NCI-H2171 (cell line): ENCODE measurements around the gene EHMT1.

Source experiments
- DNase-seq: peaks from one replicate; lab custom pipeline; 2025; lab: John Stamatoyannopoulos, UW

Gene EHMT1

DNA sequence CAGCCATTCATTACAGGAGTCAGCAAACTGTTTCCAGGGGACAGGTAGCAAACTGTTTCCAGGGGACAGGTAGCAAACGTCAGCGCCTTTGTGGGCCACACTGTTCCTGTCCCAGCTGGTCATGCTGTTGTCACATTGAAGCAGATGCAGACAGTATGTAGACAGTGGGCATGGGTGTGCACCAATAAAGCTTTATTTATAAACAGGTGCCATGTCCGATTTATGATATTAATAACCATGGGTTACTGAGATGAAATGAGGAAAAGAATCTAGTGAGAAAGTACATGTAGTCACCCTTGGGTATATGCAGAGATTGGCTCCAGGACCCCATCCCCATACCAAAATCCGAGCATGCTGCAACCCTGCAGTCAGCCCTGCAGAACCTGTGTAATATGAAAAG, 122.5 kb downstream of the EHMT1 start:
- no peak for DNase-seq

DNA sequence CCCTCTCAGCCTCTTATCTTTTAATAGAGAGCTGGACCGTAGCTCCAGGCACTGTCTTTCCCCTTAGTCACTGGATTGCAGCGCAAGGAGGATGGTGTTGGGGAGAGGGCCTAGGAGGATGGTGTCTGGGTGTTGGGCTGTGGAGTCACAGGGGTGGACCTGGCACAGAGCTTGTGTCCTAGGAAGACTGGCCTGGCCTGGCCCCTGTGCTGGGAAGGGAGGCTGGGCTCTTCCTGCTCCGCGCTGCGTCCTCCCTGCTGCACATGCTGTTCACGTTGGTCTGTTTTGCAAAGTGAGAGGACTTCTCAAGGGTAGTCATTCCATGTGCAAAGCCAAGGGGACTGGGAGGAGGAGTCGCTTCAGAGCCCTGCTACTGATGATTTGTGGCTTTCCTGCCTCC, 123.9 kb downstream of the EHMT1 start:
- no peak for DNase-seq

DNA sequence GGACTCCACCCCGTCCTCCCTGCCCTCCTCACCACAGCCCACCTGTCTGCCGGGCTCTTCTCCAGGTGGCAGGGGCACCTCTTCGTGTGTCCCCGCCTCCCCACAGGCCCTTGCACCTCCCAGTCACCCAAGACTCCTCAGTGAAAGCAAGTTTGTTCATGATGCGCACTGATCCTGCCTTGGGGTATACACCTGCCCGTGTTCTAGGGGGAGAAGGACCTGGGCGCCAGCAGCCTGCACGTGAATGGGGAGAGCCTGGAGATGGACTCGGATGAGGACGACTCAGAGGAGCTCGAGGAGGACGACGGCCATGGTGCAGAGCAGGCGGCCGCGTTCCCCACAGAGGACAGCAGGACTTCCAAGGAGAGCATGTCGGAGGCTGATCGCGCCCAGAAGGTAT, 124.9 kb downstream of the EHMT1 start:
- DNase-seq, result no peak

DNA sequence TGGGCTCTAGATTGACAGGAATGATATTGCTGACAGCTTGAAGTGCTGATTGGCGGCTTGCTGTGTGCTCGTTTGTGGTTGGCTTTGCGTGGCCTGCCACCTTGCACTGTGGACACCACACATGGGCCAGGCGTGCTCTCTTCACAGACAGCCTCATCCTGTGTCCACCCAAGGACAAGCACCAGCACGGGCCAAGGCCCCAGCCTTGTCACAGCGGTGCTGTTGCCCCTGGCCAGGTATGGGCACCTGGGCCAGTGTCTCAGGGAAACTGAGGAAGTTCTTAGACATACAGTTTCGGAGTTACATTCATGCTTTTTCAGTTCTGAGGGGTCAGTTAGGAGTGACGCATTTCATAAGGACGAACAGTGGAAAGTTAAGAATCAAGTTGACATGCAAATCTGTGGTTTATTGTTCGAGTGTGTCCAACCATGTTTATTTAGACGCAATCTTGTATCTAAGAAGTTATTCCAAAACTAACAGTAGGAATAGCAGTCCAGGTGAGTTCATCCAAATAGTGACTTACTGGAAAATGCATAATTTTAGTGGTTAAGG, 125.9 kb downstream of the EHMT1 start:
- no peak for DNase-seq

DNA sequence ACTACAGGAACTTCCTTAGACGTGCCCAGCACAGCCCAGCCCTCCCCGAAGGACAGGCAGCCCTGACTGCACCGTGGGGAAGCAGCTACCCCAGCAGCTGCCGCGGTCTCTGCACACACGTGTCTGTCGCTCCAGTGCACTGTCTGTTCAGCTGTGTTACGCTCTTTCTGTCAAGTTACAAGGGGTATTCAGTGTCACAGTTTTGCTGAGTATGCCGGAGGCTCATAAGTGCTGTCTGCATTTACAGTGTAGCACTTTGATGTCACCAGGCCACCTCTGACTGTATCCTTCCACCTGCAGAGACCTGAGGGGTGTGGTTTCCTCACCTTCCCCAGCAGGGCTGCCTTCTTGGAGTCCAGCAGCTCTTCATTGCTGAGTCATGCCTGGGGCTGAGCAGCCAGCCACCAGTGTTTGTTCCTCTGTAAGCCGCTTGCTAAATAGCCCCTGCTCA, 126.8 kb downstream of the EHMT1 start:
- DNase-seq, result no peak

DNA sequence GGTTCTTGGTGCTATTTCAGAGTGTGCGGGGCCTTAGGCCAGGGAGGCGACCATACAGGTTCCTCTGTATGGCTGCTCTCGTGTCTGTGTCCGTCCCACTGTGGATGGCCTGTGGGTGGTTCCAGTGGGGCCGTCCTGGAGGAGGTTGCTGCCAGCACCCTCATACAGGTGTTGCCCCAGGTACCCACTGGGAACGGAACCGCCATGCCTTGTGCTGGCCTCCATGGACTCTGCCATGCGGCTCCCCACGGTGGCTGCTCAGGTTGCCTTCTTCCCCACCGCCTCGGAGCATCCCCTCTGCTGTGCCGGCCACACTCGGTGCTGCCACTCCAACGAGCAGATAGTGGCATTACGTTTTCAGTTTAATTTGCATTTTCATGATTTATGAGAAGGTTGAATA, 129.5 kb downstream of the EHMT1 start:
- DNase-seq, result no peak

DNA sequence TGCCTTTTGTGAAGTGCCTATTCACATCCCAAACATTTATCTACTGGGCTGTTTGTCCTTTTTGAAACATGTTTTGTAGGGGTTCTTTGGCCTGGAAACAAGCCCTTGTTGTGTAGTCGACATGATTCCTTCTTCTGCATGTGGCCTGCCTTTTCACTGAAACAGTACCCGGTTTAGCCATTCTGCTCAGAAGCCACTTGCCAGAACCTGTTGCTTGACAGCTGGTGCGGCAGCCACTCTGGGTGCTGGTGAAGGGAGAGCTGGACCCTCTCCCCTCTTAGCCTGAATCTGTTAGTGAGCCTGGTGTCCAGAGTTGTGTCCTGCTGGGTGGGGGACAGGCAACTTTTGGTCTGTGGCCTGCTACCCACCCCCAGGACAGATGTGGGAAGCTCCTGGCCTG, 129.9 kb downstream of the EHMT1 start:
- DNase-seq, result no peak

DNA sequence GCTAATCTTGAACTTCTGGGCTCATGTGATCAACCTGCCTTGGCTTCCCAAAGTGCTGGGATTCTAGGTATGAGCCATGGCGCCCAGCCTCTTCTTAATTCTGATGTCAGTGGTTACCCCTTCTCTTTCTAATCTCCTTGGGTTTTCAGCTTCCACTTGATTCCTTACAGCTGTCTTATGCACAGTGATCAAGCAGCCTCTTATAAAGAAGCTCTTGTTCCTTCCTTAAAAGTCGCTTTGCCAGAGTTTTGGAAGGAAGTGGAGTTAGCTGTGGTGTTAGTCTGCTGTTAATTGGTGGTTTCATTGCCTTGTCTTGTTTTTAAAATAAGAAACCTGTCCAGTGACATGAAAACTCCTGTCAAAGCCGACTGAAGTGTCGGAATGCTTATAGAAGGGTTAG, 130.7 kb downstream of the EHMT1 start:
- DNase-seq, result no peak

DNA sequence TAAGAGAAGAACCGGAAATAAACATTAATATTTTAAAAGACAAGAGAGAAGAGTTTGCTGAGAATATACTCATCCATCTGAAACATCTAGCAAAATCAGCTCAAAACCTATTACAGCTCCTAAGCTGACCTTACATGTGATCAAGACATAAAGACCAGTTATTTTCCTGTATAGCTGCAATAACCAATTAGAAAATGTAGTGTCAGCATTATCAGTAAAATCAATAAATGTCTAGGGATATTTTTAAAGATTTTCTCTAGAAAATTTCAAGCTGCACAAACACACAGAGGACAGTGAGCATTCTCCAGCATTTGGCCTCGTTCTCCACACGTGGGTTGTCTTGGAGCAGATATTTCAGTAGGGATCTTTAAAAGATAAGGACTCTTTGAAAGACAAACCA, 131.2 kb downstream of the EHMT1 start:
- no peak for DNase-seq

DNA sequence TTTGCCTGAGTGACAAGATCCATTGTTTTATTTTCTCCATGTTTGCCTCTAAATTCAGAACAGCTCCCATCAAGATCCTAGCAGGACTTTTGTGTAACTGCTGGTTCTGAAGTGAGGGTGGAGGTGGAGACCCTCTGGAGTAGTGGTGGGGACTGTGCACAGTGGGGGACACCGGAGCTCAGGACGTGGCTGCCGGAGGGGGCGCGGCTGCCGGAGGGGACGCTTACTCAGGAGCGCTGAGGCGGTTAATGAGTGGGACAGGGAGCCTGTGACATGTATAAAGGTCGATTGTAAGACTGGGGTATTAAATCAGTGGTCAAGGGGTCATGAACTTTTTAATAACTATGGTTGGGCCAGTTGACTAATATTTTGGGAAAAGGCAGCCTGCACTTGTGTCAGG, 131.8 kb downstream of the EHMT1 start:
- DNase-seq, result no peak

DNA sequence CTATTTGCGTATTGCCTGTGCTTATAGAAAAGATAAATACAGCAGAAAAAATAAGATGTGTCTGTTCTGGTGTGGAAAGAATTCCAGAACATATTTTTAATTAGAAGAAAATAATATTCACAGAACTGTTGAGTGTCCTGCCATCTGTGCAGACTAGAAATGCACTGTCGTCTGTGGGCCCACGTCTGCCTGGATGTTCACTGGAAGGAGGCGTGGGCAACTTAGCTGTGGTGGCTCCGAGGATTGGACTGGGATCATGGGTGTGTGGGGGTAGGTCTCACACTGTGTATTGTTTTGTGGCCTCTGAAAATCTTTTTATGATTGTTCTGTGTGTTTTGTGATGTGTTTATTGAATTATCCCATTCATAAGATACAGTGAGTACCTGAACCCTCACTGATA, 132.8 kb downstream of the EHMT1 start:
- DNase-seq, result no peak

DNA sequence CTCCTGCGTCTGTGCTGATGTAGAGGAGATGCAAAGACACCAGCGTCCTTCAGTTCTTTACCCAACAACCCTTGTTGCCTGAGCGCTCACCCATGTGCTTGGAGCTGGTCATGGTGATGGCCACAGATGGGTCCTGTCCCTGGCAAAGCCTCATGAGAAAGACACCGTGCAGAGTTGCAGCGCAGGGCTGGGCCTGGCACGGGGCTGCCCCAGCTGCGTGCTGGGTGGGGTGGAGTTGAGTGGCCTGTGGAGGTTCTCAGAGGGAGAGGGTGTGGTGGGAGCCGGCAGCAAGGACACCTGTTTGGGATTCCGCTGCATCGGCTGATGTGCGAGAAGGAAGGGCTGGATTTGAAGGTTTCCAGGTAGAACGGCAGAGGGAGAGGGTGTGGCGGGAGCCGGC, 133.6 kb downstream of the EHMT1 start:
- DNase-seq, result no peak

DNA sequence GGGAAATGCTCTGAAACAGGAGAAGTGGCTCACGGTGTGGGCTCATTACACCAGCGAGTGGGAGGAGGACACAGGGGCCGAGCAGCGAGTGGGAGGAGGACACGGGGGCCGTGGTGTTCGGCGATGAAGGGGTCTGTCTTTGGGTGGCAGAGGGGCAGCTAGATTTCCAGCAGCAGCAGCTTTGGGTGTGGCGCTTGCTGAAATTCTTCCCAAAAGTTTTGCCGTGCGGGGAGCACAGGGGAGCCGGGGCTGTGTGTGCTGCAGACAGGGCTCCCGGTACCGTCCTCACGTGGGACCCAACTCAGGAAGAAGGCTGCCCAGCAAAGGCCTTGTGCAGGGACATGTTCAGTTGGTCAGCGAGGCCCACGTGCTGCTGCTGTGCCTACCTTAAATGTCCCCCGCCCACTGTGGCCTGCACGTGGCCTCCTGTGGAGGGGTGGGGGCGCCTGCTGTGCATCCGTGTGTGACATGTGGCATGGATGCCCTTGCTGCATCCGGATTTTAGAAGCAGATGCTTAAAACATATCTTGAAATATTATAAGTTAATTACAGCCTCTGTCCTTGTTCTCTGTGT, 134.5 kb downstream of the EHMT1 start:
- no peak for DNase-seq

DNA sequence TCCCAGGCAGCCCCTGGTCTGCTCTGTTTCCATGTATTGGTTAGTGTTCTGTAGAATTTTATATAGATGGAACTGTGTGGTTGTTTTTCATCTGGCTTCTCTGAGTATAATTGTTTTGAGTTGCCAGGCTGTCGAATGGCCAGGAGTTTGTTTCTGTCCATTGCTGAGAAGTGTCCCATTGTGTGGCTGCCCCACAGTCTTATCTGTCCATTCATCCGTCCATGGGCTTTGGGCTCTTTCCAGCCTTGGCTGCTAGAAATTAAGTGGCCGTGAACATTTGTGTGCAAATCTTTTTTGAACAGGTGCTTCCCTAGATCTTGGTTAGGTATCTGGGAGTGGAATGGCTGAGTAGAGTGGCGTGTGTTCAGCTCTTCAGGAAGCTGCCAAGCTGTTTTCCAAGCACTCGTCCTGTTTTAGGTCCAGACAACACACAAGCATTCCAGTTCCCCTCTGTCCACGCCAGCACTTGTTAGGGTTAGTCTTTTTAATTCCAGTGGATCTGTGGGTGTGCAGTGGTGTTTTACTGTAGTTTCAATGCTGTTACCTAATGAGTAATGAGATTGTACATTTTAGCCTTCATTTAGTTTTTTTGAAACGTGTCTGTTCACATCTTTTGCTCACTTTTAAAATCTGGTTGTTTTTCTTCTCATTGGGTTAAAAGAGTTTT, 136.6 kb downstream of the EHMT1 start:
- DNase-seq, result no peak

DNA sequence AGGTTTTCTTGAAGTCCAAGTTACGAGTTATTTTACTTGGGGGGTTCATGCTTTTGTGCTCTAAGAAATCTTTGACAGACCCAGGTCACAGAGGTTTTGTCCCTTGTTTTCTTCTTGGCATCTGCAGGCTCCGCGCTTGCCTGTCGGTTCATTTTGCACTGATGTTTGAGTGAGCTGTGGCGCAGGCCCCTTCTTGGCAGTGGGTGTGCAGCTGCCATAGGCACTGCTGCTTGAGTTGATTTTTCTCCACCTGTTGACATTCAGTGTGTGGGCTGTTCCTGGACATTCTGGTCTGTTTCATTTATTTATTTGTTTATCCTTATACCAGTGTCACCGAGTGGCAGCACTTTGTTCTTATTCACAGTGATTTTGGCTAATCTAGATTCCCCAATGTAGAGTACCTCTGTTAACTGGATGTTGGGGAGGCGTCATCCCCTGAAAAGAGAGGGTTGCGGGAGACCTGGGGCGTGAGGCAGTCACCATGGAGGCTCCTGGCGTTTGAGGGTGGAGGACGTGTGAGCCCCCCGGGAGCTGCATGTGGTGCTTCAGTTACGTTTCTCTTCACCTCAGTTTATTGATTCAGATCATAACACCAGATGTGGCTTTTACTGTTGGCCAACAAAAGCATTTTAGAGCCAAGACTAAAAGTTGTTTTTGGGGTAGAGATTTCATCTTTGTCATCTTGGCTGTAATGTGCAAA, 137.4 kb downstream of the EHMT1 start:
- DNase-seq, result no peak

DNA sequence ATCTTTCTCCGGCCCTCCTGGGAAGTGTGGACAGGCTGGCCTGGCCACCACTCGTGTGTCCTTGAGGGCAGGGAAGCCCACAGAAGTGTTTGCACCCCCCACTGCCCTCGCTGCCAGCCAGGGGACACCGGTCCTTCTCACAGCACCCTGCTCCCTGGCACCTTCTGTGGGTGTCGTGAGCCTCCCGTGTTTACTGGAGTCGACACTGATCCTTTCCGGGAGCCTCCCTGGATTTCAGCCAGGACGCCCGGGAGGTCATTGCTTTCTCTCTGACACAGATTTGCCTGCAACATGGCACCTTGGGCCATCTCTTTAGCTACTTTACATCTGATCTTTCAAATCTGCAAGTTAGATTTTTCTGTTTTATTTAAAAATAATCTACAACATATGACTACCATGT, 138.3 kb downstream of the EHMT1 start:
- no peak for DNase-seq

DNA sequence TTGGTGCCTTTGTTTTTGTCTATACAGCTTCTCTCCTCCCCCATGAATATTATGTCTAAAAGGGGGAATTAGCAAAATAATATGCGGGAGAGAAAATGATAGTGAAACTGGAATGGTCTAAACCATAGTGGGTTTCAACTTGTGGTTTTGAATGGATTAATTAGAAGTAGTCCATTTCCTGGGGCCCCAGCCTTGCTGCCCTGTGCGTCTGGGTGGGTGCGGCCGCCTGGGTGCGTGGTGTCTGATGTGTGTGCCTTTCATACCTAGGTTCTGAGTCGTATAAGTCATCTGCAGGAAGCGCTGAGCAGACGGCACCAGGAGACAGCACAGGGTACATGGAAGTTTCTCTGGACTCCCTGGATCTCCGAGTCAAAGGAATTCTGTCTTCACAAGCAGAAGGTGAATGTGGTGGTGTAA, 138.8 kb downstream of the EHMT1 start:
- no peak for DNase-seq

DNA sequence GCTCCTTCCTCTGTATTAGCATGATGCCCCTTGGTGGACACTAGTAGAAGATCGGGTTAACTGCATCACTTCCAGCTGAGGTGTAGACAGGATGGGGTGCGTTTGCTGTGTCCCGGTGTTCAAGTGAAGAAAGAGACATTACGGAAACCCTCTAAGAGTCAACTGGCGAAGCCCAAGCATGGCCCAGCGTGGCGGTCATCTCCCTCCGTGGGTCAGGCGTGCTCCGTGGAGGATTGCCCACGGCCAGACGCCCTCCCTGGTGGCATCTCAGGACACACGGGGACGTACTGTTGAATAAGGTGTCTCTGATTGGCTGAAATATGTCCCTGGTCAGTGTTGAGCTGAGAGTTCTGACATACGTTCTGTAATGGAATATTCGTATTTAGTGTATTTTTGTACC, 139.3 kb downstream of the EHMT1 start:
- DNase-seq, result no peak

DNA sequence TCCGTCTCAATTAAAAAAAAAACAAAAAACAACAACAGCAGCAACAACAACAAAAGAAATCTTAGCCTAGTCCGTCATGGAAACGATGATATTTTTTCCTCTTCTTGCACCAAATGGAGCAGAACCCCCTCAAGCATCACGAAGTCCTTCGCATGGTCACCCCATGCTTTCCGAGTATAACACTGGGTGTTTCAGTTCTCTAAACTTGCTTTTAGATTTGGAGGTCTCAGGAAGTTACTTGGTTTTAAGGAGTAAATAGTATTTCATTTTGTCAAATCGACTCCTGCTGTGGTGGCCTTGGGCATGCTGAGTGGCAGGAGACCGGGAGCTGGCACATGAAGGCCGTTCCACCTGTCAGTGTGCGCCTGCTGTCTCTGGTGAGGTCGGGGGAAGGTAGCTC, 140.3 kb downstream of the EHMT1 start:
- DNase-seq, result no peak

DNA sequence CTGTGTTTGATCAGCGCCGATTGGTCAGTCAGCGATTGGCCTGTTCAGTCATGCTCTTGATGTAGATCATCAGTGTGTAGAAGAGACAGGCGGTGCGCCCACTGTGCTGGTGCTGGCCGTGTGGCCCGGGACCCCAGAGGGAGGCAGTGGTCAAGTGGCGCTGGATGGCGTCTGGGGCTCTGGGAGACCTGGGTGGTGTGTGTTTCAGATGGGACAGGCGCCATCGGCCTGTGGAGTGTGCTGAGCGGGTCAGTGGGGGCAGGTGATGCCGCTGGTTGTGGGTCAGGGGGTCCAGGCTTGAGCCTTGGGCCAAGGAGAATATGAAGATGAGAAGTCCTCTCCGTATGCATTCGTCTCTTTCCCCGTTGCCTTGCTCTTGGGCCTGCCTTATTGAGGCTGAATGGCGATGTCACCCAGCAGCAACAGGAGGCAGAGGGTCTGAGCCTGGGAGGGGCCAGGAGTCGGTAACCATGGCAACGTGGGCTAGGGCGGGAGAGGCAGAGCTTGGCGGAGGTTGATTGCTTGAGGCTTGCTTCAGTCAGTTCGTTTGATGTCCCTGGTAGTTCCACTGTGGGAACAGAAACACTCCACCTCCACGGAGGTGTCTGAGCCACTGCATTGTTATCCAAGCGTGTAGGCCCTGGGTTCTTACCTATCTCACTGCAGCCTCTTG, 141.0 kb downstream of the EHMT1 start:
- DNase-seq, result no peak

DNA sequence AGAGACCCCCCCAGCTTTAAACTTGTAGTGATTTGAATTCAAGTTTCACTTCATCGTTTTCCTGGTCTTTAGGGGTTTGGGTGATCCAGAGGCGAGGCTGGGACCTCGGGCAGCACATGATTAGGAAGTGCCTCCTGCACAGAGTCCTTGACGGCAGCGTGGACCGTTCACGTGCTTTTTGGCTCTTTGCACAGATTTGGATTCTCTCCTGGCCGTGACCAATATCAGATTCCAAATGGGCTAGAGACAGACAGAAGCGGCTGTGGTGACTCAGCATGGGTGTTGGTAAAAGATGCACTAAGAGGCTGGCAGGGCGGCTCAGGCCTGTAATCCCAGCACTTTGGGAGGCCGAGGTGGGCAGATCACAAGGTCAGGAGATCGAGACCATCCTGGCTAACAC, 141.6 kb downstream of the EHMT1 start:
- no peak for DNase-seq

DNA sequence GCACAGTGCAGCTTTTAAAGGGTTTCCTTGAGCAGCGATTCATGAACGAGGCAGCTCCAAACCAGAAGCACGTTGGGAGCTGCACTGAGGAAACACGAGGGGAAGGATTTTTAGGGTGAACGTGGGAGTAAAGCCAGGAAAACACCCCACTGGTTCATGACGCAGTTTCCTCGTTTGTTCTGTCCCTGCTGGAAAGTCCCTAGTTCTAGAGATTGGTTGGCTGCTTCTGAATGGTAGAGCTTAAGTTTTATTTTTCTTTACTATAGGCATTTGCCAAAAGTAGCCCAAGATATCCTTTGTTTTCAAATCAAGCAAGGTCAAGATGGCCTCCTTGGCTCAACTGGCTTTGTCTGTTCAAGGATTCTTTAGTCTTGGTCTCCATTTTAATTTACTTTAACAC, 142.2 kb downstream of the EHMT1 start:
- DNase-seq, result no peak

DNA sequence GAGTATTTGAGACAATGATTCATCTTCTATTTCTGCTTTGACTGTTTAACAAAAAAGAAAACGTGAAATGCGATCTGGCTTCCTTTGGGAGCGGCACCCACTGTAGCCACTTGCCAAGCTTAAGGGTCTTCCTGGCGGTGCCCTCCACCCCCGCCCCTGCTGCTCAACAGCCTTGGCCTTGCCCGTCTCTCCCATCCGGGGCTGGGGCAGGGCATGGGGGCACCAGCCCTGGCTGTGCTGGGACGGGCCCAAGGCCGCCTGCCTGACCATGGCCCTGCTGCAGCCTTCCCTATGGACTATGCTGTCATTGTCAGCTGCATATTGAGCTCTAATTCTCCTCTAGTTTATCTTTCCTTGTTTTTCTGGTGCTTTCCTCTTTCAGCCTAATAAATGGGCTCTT, 143.0 kb downstream of the EHMT1 start:
- no peak for DNase-seq
